Neutrophil (primary cell): ENCODE data around the gene DCLK1.

Experiments
- H3K27ac ChIP-seq: fragments of 200-600 bp; sonication (generic); 2 replicates; pipeline ENCODE4 v1.5.1; 2016; ENCODE audit warnings: mild to moderate bottlenecking, moderate library complexity
- H3K27me3 ChIP-seq: fragments of 200-600 bp; sonication (generic); 2 replicates; pipeline ENCODE4 v1.6.0; 2016; ENCODE audit warnings: mild to moderate bottlenecking
- H3K36me3 ChIP-seq: fragments of 200-600 bp; sonication (generic); 2 replicates; pipeline ENCODE4 v1.5.1; 2017
- H3K4me1 ChIP-seq, 2 experiments: fragments of 200-600 bp in 1 of 2; sonication (generic) in 1 of 2; 1 replicate in 1 of 2; 2 replicates in 1 of 2; pipeline versions ENCODE4 v1.5.1 to v1.6.1; 2013 to 2016; ENCODE audit warnings: low read depth in 1 of 2, low read length in 1 of 2, mild to moderate bottlenecking in 1 of 2, moderate library complexity in 1 of 2; ENCODE audit not compliant: control insufficient read depth in 1 of 2, insufficient read depth in 1 of 2
- H3K4me3 ChIP-seq, 2 experiments: fragments of 200-600 bp in 1 of 2; sonication (generic) in 1 of 2; 1 replicate in 1 of 2; 2 replicates in 1 of 2; pipeline ENCODE4 v1.5.1; 2013 to 2016; ENCODE audit warnings: low read depth in 1 of 2, low read length in 1 of 2, mild to moderate bottlenecking in 1 of 2, moderate library complexity in 1 of 2
- H3K9me3 ChIP-seq: fragments of 200-600 bp; sonication (generic); 2 replicates; pipeline ENCODE4 v1.5.1; 2016
- TF ChIP-seq, protein P1 (sequence below): fragments of 200-600 bp; sonication (generic); IDR thresholded peaks from 2 replicates; pipeline ENCODE4 v1.5.1; 2016; ENCODE audit warnings: antibody characterized with exemption

Gene DCLK1

DNA sequence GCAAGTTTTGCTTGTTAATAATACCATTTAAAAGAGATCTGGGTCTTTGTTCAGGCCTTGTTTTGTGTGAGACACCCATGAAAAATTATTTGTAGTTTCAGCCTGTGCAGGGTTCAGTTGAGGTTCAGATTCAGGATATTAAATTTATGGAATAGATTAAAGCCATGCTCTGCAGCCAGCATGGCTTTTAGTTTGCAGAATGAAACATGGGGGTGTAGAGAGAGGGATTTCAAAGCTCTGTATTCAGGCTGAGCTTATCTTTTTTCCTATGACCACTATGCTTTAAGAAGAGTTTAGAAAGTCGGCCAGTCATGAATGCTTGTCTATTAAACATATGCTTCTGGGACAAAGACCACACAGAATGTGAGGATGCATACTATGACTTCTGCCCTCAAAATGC is 73.6 kb downstream of the DCLK1 start:
- no peak overlapping the region for H3K27ac ChIP-seq
- no peaks in the 10 kb centered on the region for H3K36me3 ChIP-seq
- H3K4me1 ChIP-seq: no peaks in the 10 kb centered on the region
- TF ChIP-seq, protein P1, sequence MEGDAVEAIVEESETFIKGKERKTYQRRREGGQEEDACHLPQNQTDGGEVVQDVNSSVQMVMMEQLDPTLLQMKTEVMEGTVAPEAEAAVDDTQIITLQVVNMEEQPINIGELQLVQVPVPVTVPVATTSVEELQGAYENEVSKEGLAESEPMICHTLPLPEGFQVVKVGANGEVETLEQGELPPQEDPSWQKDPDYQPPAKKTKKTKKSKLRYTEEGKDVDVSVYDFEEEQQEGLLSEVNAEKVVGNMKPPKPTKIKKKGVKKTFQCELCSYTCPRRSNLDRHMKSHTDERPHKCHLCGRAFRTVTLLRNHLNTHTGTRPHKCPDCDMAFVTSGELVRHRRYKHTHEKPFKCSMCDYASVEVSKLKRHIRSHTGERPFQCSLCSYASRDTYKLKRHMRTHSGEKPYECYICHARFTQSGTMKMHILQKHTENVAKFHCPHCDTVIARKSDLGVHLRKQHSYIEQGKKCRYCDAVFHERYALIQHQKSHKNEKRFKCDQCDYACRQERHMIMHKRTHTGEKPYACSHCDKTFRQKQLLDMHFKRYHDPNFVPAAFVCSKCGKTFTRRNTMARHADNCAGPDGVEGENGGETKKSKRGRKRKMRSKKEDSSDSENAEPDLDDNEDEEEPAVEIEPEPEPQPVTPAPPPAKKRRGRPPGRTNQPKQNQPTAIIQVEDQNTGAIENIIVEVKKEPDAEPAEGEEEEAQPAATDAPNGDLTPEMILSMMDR: no peak
- no peaks in the 10 kb centered on the region for H3K9me3 ChIP-seq
- no peak overlapping the region for H3K4me3 ChIP-seq
- H3K27me3 ChIP-seq: no peaks in the 10 kb centered on the region

DNA sequence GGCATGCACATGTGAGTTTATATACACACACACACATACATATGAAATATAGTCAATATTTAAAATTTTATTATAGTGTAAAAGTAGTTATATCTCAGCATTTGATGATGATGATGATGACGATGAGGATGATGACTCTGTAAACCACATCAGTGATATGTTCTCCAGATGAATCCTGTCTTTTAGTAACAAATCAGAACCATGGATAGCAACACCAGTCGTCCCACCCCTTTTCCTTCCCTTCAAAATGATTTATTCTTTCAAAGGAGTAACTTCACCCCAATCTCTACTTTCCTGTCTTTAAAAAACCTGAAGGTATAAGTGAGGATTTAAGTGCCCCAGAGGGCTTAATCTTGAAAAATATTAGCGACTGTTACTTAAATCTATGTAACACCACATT is 74.1 kb downstream of the DCLK1 start:
- Histone ChIP-seq H3K4me1 (no peaks in the 10 kb centered on the region), H3K27me3 (no peaks in the 10 kb centered on the region), H3K9me3 (no peaks in the 10 kb centered on the region), H3K36me3 (no peaks in the 10 kb centered on the region), H3K4me3 (no peak overlapping the region), H3K27ac (no peak overlapping the region)
- TF ChIP-seq, protein P1: no peak

DNA sequence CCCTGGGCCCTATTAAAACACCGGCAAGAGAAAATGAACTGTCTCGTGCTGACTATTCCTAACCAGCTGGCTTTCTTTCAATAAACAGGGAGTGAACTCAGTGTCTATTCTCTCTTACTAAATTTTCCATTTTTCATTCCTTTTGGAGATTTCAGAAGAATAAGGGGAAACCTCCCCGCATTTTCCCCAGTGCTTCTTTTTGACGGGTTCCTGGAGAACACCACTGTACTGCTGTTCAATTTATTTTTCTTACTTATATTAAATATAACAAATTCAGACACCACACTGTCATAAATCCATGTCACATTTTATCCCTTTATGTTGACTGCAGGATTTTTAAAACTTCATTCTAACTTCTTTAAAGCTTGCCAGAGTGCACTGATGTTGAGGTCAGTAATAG is 75.8 kb downstream of the DCLK1 start:
- no peaks in the 10 kb centered on the region for H3K9me3 ChIP-seq
- no peaks in the 10 kb centered on the region for H3K36me3 ChIP-seq
- no peaks in the 10 kb centered on the region for H3K27me3 ChIP-seq
- no peak overlapping the region for H3K27ac ChIP-seq
- H3K4me1 ChIP-seq: no peaks in the 10 kb centered on the region
- no peak overlapping the region for H3K4me3 ChIP-seq
- TF ChIP-seq, protein P1: no peak

DNA sequence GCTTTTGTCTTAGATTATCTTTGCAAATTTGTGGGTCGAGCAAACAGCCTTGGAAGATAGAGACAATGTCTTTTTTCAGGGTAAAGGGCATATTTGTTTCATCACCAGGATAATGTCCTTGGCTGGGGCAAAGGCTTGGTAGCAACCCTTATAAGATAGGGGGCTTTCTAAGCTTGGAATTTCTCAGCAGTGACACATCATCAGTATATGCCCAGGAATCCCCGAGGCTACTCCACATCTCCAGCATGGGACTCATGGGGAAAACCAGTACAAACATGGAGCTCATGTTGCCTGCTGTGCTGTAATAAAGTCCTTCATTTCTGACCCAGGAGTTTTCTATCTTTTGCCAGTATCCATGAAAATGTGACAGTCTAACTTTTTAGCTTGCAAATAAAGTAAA is 77.1 kb downstream of the DCLK1 start:
- H3K4me3 ChIP-seq: no peak overlapping the region
- H3K36me3 ChIP-seq: no peaks in the 10 kb centered on the region
- TF ChIP-seq, protein P1: no peak

DNA sequence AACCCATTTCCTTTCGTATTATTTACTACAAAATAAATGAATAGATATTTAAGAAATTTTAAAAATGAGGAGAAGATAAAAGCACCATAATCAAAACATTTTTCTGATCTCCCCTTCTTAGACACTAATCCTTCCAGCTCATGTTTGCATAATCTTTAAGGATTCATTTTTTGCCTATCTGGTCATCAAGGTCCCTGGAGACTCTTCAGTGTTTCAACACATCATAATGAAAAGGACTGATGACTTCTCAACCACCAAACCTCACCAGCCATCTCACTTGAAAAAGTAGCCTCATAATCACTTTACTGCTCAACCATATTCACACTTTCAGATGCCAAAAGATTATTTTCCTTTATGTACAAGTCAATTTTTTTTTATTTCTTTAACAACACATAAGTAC is 80.1 kb downstream of the DCLK1 start:
- Histone ChIP-seq H3K4me3 (no peak overlapping the region), H3K27me3 (no peaks in the 10 kb centered on the region), H3K36me3 (no peaks in the 10 kb centered on the region), H3K4me1 (no peaks in the 10 kb centered on the region), H3K27ac (no peak overlapping the region), H3K9me3 (no peaks in the 10 kb centered on the region)
- TF ChIP-seq, protein P1: no peak

More for the DNA sequence above, 77.1 kb downstream of the DCLK1 start:
- Histone ChIP-seq H3K9me3 (no peaks in the 10 kb centered on the region), H3K27me3 (no peaks in the 10 kb centered on the region), H3K4me1 (no peaks in the 10 kb centered on the region), H3K27ac (no peak overlapping the region)

DNA sequence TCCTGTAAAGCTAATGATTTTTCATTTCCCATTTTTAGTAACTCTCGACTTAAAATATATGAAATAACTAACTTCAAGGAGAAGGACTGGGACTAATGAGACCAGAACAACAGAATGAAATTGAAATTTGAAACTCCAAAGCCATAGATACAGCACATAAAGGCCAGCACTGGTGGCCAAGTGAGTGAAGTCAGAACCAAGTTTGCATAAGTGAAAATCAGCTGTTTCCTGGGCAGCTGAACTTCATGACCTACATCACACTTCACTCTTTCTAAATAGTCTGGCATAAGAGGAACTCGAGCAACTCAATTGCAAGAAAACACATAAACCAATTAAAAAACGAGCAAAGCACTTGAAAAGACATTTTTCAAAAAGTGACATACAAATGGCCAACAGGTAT is 84.5 kb downstream of the DCLK1 start:
- no peak overlapping the region for H3K4me3 ChIP-seq
- TF ChIP-seq, protein P1: no peak
- no peak overlapping the region for H3K27ac ChIP-seq
- H3K36me3 ChIP-seq: no peaks in the 10 kb centered on the region
- H3K9me3 ChIP-seq: no peaks in the 10 kb centered on the region
- no peaks in the 10 kb centered on the region for H3K4me1 ChIP-seq
- H3K27me3 ChIP-seq: no peaks in the 10 kb centered on the region
